GM23338 (cell line): ENCODE data around the gene RCE1. TPM values are rescaled to one million over a fixed set of nuclear protein-coding genes. Genes with fewer than 3 reads are reported as not detected.
A peak's percentile ranks its signal among the peaks of the same experiment; 100 is the strongest.

ENCODE experiments used
- ATAC-seq: fragments of 200-7000 bp; cut with Tn5 transposase; 3 replicates; pipeline ENCODE4 v1.9.1; 2020
- DNase-seq: peaks from one replicate; pipeline ENCODE4 v3.0.0-alpha.2; 2015; ENCODE audit warnings: low spot score
- H2AFZ ChIP-seq: fragments of 200-600 bp; sonication (generic); 2 replicates; pipeline ENCODE4 v1.8.0; 2016; ENCODE audit warnings: antibody characterized with exemption, mild to moderate bottlenecking, moderate library complexity
- H3F3A ChIP-seq: fragments of 200-600 bp; sonication (generic); replicated peaks from 2 replicates; pipeline ENCODE4 v1.8.0; 2017; ENCODE audit warnings: antibody characterized with exemption, mixed run types, low read depth
- H3K27ac ChIP-seq: fragments of 200-600 bp; sonication (generic); 2 replicates; pipeline ENCODE4 v1.6.1; 2016; ENCODE audit warnings: low read depth
- H3K27me3 ChIP-seq: fragments of 200-600 bp; sonication (generic); 2 replicates; pipeline ENCODE4 v1.8.0; 2016; ENCODE audit warnings: mild to moderate bottlenecking, mixed run types, moderate library complexity; ENCODE audit not compliant: insufficient read depth
- H3K36me3 ChIP-seq: fragments of 200-600 bp; sonication (generic); 2 replicates; pipeline ENCODE4 v1.8.0; 2016; ENCODE audit warnings: mild to moderate bottlenecking; ENCODE audit not compliant: insufficient read depth
- H3K4me1 ChIP-seq: fragments of 200-600 bp; sonication (generic); 2 replicates; pipeline ENCODE4 v1.8.0; 2016; ENCODE audit warnings: mild to moderate bottlenecking, moderate library complexity; ENCODE audit not compliant: insufficient read depth
- H3K4me2 ChIP-seq: fragments of 200-600 bp; sonication (generic); 2 replicates; pipeline ENCODE4 v1.7.1; 2017; ENCODE audit warnings: mixed run types
- H3K4me3 ChIP-seq: fragments of 200-600 bp; sonication (generic); 2 replicates; pipeline ENCODE4 v1.6.1; 2016; ENCODE audit warnings: mixed run types
- H3K79me2 ChIP-seq: fragments of 200-600 bp; sonication (generic); replicated peaks from 2 replicates; pipeline ENCODE4 v1.8.0; 2017; ENCODE audit warnings: mild to moderate bottlenecking; ENCODE audit not compliant: insufficient read depth
- H3K9me2 ChIP-seq: fragments of 200-600 bp; sonication (generic); 2 replicates; pipeline ENCODE4 v1.8.0; 2017; ENCODE audit not compliant: insufficient read depth
- H4K20me1 ChIP-seq: fragments of 200-600 bp; sonication (generic); replicated peaks from 2 replicates; pipeline ENCODE4 v1.8.0; 2017; ENCODE audit warnings: mild to moderate bottlenecking; ENCODE audit not compliant: insufficient read depth
- H3K27ac Mint-ChIP-seq: 2 replicates; pipeline ENCODE4 v1.8.0; 2020; ENCODE audit warnings: inconsistent platforms, mild to moderate bottlenecking, moderate library complexity, mixed read lengths
- H3K27me3 Mint-ChIP-seq: 3 replicates; pipeline ENCODE4 v1.8.0; 2022; ENCODE audit warnings: low read depth, mild to moderate bottlenecking, moderate library complexity, mixed read lengths, inconsistent platforms; ENCODE audit not compliant: insufficient read depth, poor library complexity
- H3K36me3 Mint-ChIP-seq: 3 replicates; pipeline ENCODE4 v1.8.0; 2021; ENCODE audit warnings: low read depth, mild to moderate bottlenecking, inconsistent platforms, moderate library complexity, mixed read lengths
- H3K4me1 Mint-ChIP-seq: 3 replicates; pipeline ENCODE4 v1.8.0; 2020; ENCODE audit warnings: mild to moderate bottlenecking, inconsistent platforms, mixed read lengths
- H3K4me3 Mint-ChIP-seq: 3 replicates; pipeline ENCODE4 v1.8.0; 2021; ENCODE audit warnings: moderate library complexity, mild to moderate bottlenecking, inconsistent platforms, mixed read lengths
- H3K9me3 Mint-ChIP-seq: 3 replicates; pipeline ENCODE4 v1.8.0; 2020; ENCODE audit warnings: moderate library complexity, mild to moderate bottlenecking, inconsistent platforms, mixed read lengths
- POLR2AphosphoS5 ChIP-seq: IDR thresholded peaks from 2 replicates; pipeline ENCODE4 v1.6.1; 2016; ENCODE audit warnings: antibody characterized with exemption, low read depth
- STAT1 ChIP-seq: IDR thresholded peaks from one replicate; pipeline ENCODE4 v1.6.1; 2016; ENCODE audit warnings: antibody characterized with exemption; ENCODE audit not compliant: unreplicated experiment
- ZNF114 ChIP-seq: fragments of 250-450 bp; sonication (Bioruptor Pico); IDR thresholded peaks from 2 replicates; pipeline ENCODE4 v1.5.0; 2020; ENCODE audit warnings: mild to moderate bottlenecking, moderate library complexity
- polyA plus RNA-seq: library from polyadenylated mRNA; unstranded; fragments of >200 nt; fragmentation: Nextera tagmentation; extraction: Ambion mirVana; gene quantifications from 2 replicates; pipeline ENCODE4 v1.2.1, GENCODE V29; 2016
- total RNA-seq: library from RNA; depleted of rRNA; stranded (reverse); fragments of >200 nt; shearing (Covaris generic); gene quantifications from 2 replicates; pipeline ENCODE4 v1.2.3, GENCODE V29; 2014
- TF ChIP-seq, protein P1 (sequence below), 2 experiments: fragments of 200-600 bp in 1 of 2; sonication (generic) in 1 of 2; conservative IDR thresholded peaks; 2 replicates each; pipeline versions ENCODE4 v1.5.1 to v1.6.1; 2016 to 2017; ENCODE audit warnings: antibody characterized with exemption in 2 of 2, low read depth in 2 of 2, mild to moderate bottlenecking in 2 of 2, moderate library complexity in 1 of 2
- TF ChIP-seq, protein P2 (sequence below): IDR thresholded peaks from 2 replicates; pipeline ENCODE4 v1.6.1; 2016; ENCODE audit warnings: antibody characterized with exemption
- TF ChIP-seq, protein P3 (sequence below): IDR thresholded peaks from one replicate; pipeline ENCODE4 v1.6.1; 2018; ENCODE audit warnings: antibody characterized with exemption; ENCODE audit not compliant: unreplicated experiment

RCE1 gene
- total and polyA plus RNA-seq, 2 experiments from 2014 or later: 27.8 to 55.1 TPM

DNA sequence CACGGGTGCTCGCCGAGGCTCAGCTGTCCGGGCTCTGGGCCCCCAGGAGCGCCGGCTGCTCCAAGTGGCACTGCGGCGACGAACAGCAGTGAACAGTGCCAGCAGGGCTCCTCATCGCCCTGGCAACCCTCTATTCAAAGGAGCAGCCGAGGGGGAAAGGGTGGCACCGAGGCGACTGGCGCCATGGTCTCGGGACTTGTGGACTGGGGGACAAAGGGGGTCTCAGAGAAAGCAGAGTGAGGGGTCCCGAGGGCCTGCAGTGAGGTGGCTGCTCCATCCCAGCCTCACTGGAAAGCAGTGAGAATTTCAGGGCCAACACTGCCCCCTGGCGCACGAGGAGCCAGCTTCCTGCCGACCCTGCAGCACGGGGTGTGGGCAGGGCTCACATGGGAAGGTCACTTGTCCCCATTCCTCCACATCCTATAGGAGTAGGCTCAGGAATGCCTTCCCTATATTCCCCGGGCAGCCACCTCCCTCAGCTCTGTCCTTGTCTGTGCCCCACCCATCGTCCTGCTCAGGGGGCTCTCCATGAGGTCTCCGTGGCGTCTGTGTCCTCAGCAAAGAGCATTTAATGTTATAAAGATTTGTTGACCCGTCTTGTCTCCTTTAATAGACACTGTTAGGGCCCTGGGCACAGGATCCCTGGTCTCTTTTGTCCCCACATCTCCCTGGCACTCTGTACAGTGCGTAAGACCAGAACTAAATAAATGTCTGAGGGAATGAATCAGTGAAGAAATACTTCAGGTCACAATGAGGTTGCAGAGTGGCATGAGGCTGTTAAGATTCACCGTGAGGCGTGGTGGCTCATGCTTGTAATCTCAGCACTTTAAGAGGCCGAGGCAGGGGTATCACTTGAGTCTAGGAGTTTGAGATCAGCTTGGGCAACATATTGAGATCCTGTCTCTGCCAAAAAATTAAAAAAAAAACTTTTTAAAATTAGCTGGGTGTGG is 40.0 kb downstream of the RCE1 start:
- Histone ChIP-seq H4K20me1 (no peaks in the 10 kb centered on the region), H3K79me2 (no peaks in the 10 kb centered on the region), H3K9me2 (no peaks in the 10 kb centered on the region), H3K36me3 (no peaks in the 10 kb centered on the region), H3F3A (no peaks in the 10 kb centered on the region), H3K4me2 (no peak overlapping the region), H3K4me1 (peaks cover 10% of the 10 kb centered on the region; the same call in 1 of the 2 replicates), H3K27me3 (no peaks in the 10 kb centered on the region), H3K4me3 (no peak overlapping the region), H3K27ac (no peak overlapping the region), H2AFZ (no peak overlapping the region)
- H3K27me3 Mint-ChIP-seq: peaks cover 7% of the 10 kb centered on the region
- no peak for TF ChIP-seq ZNF114 (CRISPR knock-in tag)
- TF ChIP-seq, protein P1, sequence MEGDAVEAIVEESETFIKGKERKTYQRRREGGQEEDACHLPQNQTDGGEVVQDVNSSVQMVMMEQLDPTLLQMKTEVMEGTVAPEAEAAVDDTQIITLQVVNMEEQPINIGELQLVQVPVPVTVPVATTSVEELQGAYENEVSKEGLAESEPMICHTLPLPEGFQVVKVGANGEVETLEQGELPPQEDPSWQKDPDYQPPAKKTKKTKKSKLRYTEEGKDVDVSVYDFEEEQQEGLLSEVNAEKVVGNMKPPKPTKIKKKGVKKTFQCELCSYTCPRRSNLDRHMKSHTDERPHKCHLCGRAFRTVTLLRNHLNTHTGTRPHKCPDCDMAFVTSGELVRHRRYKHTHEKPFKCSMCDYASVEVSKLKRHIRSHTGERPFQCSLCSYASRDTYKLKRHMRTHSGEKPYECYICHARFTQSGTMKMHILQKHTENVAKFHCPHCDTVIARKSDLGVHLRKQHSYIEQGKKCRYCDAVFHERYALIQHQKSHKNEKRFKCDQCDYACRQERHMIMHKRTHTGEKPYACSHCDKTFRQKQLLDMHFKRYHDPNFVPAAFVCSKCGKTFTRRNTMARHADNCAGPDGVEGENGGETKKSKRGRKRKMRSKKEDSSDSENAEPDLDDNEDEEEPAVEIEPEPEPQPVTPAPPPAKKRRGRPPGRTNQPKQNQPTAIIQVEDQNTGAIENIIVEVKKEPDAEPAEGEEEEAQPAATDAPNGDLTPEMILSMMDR (conservative IDR thresholded peaks at IDR 0.05; ENCODE audit: low read depth in 2 of 2): peak; percentile 70 to 89
- H3K9me3 Mint-ChIP-seq: no peaks in the 10 kb centered on the region
- peak; percentile 92 for DNase-seq
- no peak overlapping the region for H3K4me3 Mint-ChIP-seq
- peak; percentile 88 for ATAC-seq
- H3K36me3 Mint-ChIP-seq: no peaks in the 10 kb centered on the region; the same call in 2 of the 3 replicates
- peak overlapping the region; percentile 69 for H3K27ac Mint-ChIP-seq
- H3K4me1 Mint-ChIP-seq: peaks cover 48% of the 10 kb centered on the region

DNA sequence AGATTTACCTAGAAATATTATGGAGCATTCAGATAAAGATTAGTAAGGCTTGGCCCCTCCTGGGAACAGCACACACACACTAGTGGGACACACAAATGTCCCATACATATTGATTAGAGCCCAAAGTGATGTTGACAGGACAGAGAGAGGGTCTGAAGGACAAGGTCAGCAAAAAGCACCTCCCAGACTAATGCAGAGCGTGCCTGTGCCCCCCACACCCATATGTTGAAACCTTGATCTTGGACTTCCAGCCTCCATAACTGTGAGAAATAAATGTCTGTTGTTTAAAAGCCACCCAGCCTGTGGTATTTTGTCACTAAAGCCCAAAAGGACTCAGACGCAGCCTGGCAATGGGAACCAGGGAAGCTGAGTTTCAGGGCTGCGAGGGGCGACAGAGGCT is 41.2 kb downstream of the RCE1 start:
- H3K27me3 Mint-ChIP-seq: peaks cover 7% of the 10 kb centered on the region
- DNase-seq (no peak), ATAC-seq (no peak)
- no peaks in the 10 kb centered on the region for H3F3A ChIP-seq
- no peak overlapping the region for H3K27ac ChIP-seq
- no peaks in the 10 kb centered on the region for H3K9me2 ChIP-seq
- H3K4me3 ChIP-seq: no peak overlapping the region
- no peaks in the 10 kb centered on the region for H3K79me2 ChIP-seq
- H4K20me1 ChIP-seq: no peaks in the 10 kb centered on the region
- TF ChIP-seq POLR2AphosphoS5 (no peak), STAT1 (no peak)
- no peak overlapping the region for H2AFZ ChIP-seq
- no peaks in the 10 kb centered on the region for H3K27me3 ChIP-seq
- no peak overlapping the region for H3K4me3 Mint-ChIP-seq
- H3K4me2 ChIP-seq: no peak overlapping the region
- no peaks in the 10 kb centered on the region for H3K36me3 ChIP-seq
- no peak overlapping the region for H3K27ac Mint-ChIP-seq
- H3K4me1 Mint-ChIP-seq: peaks cover 48% of the 10 kb centered on the region
- peaks cover 10% of the 10 kb centered on the region; the same call in 1 of the 2 replicates for H3K4me1 ChIP-seq
- H3K9me3 Mint-ChIP-seq: no peaks in the 10 kb centered on the region
- no peaks in the 10 kb centered on the region; the same call in 2 of the 3 replicates for H3K36me3 Mint-ChIP-seq

DNA sequence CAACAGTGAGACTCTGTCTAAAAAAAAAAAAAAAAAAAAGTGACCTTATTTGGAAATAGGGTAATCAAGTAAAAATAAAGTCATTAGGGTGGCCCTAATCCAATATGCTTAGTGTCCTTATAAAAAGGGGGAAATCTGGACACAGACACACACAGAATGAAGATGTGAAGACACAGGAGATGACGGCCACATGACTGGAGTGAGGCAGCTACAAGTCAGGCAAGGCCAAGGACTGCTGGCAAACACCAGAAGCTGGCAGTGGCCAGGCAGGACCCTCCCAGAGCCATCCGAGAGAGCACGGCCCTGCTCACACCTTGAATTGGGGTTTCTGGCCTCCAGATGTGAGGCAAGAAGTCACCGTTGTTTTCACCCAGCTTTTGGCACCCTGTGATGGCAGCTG is 42.2 kb downstream of the RCE1 start:
- no peaks in the 10 kb centered on the region; the same call in 2 of the 3 replicates for H3K36me3 Mint-ChIP-seq
- TF ChIP-seq, protein P2, sequence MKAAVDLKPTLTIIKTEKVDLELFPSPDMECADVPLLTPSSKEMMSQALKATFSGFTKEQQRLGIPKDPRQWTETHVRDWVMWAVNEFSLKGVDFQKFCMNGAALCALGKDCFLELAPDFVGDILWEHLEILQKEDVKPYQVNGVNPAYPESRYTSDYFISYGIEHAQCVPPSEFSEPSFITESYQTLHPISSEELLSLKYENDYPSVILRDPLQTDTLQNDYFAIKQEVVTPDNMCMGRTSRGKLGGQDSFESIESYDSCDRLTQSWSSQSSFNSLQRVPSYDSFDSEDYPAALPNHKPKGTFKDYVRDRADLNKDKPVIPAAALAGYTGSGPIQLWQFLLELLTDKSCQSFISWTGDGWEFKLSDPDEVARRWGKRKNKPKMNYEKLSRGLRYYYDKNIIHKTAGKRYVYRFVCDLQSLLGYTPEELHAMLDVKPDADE: no peak
- TF ChIP-seq, protein P3, sequence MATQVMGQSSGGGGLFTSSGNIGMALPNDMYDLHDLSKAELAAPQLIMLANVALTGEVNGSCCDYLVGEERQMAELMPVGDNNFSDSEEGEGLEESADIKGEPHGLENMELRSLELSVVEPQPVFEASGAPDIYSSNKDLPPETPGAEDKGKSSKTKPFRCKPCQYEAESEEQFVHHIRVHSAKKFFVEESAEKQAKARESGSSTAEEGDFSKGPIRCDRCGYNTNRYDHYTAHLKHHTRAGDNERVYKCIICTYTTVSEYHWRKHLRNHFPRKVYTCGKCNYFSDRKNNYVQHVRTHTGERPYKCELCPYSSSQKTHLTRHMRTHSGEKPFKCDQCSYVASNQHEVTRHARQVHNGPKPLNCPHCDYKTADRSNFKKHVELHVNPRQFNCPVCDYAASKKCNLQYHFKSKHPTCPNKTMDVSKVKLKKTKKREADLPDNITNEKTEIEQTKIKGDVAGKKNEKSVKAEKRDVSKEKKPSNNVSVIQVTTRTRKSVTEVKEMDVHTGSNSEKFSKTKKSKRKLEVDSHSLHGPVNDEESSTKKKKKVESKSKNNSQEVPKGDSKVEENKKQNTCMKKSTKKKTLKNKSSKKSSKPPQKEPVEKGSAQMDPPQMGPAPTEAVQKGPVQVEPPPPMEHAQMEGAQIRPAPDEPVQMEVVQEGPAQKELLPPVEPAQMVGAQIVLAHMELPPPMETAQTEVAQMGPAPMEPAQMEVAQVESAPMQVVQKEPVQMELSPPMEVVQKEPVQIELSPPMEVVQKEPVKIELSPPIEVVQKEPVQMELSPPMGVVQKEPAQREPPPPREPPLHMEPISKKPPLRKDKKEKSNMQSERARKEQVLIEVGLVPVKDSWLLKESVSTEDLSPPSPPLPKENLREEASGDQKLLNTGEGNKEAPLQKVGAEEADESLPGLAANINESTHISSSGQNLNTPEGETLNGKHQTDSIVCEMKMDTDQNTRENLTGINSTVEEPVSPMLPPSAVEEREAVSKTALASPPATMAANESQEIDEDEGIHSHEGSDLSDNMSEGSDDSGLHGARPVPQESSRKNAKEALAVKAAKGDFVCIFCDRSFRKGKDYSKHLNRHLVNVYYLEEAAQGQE: no peak
- TF ChIP-seq ZNF114 (CRISPR knock-in tag): no peak

More for the DNA sequence above, 42.2 kb downstream of the RCE1 start:
- no peak overlapping the region for H3K4me2 ChIP-seq
- peaks cover 10% of the 10 kb centered on the region; the same call in 1 of the 2 replicates for H3K4me1 ChIP-seq
- Mint-ChIP-seq H3K4me1 (peaks cover 44% of the 10 kb centered on the region), H3K27ac (peak overlapping the region; percentile 58; the same call in 1 of the 2 replicates), H3K4me3 (no peak overlapping the region), H3K27me3 (peaks cover 7% of the 10 kb centered on the region), H3K9me3 (no peaks in the 10 kb centered on the region)
- H3K27ac ChIP-seq: no peak overlapping the region
- no peak overlapping the region for H2AFZ ChIP-seq
- no peak for ATAC-seq
- no peaks in the 10 kb centered on the region for H3F3A ChIP-seq
- H3K9me2 ChIP-seq: no peaks in the 10 kb centered on the region
- no peaks in the 10 kb centered on the region for H3K79me2 ChIP-seq
- H3K27me3 ChIP-seq: no peaks in the 10 kb centered on the region
- no peaks in the 10 kb centered on the region for H3K36me3 ChIP-seq
- no peaks in the 10 kb centered on the region for H4K20me1 ChIP-seq
- DNase-seq: no peak
- no peak overlapping the region for H3K4me3 ChIP-seq
